NCI-H1105 treated with DMSO at 0.1 percent for 48 hours (cell line): Measurements from ENCODE around the gene PPAT.
"Not testable (repeated sequence)": the region's sequence is repeated elsewhere in the genome, so short reads cannot be mapped to it uniquely, and the experiment has no call there.

Experiments used
- DNase-seq: peaks from one replicate; lab custom pipeline; 2025; lab: John Stamatoyannopoulos, UW

The PPAT gene

DNA sequence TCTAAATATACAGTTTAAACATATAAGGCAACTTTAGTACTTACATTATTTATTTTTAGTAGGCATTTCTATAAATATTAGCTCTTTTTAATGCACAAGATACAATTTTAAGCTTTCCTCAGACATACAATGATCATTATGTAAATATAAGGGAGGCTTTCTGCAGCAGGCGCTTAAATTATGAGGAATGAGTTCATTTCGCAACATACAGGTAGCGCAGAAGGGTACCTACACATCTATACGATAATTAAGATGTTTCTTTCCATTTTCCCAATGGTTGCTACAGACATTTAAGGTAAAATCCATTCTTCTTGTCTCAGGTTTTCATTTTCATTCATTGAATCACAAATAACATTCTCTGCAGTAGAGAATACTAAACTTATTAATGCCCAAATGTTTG lies 49.3 kb downstream of the PPAT start:
- DNase-seq = no peak

DNA sequence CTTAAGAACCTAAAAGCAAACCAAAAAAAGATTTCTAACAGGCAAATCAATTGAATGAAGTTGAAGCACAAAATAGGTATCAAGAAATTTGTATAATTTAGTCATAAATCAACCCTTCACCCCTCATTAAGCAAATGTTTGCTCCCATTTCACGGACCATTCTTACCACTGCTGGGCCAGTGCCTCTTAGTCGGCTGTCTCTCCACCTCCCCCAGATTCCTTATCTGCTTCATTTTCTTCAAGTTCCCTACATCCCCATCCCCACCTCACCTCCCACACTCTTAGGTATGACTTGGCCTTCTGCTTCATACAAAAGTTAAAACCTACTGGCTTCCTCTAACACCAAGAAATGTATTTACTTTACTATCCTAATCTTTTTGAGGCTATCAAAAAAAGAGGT lies 60.0 kb downstream of the PPAT start:
- DNase-seq = no peak

DNA sequence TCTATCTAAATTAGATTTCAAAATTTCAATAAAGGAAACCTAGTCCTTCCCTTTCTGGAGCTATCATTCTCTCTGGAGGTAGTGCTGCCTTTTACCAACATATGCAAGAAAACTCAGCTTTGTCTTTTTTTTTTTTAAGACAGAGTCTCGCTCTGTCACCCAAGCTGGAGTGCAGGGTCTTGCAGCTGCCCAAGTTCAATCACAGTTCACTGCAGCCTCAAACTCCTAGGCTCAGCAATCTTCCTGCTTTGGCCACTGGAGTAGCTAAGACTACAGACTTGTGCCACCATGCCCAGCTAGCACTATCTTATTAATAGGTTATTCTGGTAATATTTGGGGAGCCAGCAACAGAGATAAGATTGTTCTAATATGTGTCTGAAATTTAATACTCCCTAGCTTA lies 60.5 kb downstream of the PPAT start:
- DNase-seq = no peak

DNA sequence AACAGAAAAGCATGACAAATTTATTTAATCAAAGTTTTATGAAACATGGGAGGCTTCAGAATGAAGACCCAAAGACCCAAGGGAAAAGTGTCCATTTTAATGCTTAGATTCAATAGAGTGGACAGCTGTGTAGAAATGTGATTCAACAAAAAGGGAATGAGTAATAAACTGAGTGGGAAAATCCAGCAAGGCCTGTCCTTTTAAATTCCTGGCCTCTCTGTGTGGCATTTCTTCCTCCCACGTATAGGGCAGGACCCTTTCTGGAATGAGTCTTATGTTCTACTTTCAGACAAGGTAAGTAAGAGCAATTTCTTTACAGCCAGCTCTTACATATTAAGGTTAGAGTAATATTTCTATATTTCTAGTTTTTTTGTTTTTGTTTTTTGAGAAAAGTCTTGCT lies 62.6 kb downstream of the PPAT start:
- DNase-seq = no peak

DNA sequence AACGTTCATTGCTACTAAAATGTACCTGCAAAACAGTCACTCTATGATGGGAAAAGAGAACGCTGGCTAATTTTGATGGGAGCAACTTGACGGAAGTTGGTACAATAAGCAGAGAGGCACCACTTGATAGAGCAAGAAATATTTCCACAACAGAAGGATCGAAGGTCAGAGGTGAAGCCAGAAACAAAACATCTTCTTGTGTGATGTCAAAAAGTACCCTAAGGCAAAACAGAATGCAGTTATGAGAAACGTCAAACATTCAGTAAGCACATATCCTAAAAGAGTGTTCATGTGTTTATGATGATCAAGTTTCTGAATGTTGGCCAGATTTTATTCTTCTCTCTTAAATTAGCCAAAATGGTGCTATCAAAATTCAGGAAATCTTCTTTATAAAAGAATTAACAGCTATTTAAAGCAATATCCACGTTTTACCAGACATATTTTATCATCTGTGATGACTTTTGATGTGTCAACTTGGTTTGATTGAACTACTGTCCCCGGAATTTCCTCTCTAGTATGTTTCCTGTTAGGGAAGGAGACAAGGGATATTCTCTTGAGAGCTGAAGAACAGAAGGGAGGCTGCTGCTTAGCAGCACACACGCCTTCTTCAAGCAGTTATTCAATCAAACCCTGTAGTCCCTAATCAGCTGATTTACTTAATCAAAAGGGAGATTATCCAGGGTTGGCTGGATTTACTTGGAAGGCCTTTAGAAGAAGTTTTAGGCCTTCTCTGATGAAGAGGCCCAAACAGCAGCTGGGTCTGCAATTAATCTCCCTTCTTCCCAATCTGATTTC lies 63.8 kb downstream of the PPAT start:
- no peak for DNase-seq

DNA sequence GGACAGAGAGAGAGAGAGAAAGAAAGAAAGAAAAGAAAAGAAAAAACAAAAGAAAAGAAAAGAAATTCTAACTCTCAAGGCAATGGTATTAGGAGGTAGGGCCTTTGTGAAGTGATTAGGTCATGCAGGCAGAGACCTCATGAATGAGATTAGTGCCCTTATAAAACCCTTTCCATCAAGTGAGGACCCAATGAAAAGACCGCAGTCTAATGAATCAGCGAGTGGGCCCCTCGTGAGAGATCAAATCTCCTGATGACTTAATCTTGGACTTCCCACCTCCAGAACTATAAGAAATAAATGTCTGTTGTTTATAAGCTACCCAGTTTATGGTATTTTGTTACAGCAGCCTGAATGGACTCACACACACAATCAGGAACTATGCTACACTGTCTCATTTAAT lies 65.0 kb downstream of the PPAT start:
- DNase-seq = no peak

DNA sequence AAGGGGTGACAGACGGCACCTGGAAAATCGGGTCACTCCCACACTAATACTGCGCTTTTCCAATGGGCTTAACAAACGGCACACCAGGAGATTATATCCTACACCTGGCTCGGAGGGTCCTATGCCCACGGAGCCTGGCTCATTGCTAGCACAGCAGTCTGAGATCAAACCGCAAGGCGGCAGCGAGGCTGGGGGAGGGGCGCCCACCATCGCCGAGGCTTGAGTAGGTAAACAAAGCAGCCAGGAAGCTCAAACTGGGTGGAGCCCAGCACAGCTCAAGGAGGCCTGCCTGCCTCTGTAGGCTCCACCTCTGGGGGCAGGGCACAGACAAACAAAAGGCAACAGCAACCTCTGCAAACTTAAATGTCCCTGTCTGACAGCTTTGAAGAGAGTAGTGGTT lies 72.4 kb downstream of the PPAT start:
- not testable (repeated sequence) for DNase-seq

DNA sequence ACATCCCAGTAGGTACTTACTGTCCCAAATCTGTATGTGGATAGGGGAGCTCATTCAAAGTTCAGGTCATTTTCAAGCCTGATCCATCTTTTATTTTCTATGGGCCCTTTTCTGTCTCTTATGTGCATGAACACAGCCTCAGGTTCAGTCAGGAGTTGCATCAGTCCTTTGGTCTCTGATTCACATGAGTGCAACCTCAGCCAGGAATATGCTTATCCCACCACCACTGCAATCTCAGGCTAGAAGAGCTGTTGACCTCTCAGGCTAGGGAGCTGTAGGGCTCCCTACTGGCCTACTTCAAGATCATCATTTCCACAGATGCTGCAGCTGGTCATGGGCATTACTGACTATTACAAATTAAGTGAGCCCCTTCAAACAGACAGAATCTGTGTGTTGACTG lies 75.3 kb downstream of the PPAT start:
- DNase-seq = no peak

DNA sequence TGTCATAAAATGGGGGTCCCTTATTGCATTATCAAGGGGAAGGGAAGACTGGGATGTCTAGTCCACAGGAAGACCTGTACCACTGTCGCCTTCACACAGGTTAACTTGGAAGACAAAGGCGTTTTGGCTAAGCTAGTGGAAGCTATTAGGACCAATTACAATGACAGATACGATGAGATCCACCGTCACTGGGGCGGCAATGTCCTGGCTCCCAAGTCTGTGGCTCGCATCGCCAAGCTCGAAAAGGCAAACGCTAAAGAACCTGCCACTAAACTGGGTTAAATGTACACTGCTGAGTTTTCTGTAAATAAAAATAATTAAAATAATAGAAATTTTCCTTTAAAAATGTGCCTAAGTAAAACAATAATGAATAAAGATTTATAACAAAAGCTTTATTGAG lies 78.8 kb downstream of the PPAT start:
- no peak for DNase-seq

DNA sequence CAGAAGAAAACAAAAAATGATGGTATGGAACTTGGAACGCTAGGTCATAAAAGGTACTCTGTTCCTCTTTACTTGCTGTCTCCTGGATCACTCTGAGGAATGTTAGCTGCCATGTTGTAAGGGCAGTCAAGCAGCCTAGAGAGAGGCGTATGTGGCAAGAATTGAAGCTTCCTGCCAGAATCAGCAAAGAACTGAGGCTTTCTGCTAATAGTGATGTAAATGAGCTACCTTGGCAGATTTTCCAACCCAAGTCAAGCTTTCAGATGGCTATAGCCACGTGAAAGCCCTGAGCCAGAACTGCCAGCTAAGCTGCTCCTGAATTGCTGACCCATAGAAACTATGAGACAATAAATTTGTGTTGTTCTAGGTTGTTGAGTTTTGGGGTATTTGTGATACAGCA lies 86.8 kb downstream of the PPAT start:
- DNase-seq = no peak

DNA sequence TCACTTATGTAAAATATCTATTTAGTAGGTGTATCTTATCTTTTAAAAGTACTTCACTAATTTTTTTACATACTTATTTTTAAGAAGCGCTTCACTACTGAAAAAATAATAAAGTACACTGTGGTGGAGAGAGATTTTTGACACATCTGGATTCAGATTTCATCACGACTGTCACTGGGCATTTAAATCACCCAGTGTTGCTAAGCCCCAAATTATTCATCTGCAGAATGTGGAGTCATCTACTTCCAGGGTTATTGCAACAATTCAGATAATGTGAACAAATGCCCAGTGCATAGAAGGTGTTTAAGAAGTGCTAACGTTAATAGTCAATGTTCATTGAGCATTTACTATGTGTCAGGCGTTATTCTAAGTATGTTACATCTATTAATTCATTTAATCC lies 90.0 kb downstream of the PPAT start:
- DNase-seq = no peak
